ENCODE results near the gene SMTNL2.

- TF ChIP-seq POLR2A (IDR thresholded peaks at IDR 0.05) (no peak), CTCF (IDR thresholded peaks at IDR 0.05) (no peak)
Observed at GRCh38 chr17:4580291-4580690, 4.0 kb upstream of the SMTNL2 start.

Measured in right lobe of liver (tissue), 4 donors.